Choroid plexus epithelial cell (primary cell): ENCODE results near the gene GCNT2.

Source experiments
- DNase-seq: peaks from one replicate; pipeline ENCODE4 v3.0.0-alpha.2; 2010; ENCODE audit warnings: low read depth
- H3K4me3 ChIP-seq: 2 replicates; pipeline ENCODE4 v1.5.1; 2011; ENCODE audit warnings: low read depth, mild to moderate bottlenecking, control low read depth, low read length, moderate library complexity
- TF ChIP-seq, protein P1 (sequence below): conservative IDR thresholded peaks from 2 replicates; pipeline ENCODE4 v1.5.1; 2011; ENCODE audit warnings: low read depth, mild to moderate bottlenecking, control low read depth, inconsistent platforms, low read length, moderate library complexity

Gene GCNT2

DNA sequence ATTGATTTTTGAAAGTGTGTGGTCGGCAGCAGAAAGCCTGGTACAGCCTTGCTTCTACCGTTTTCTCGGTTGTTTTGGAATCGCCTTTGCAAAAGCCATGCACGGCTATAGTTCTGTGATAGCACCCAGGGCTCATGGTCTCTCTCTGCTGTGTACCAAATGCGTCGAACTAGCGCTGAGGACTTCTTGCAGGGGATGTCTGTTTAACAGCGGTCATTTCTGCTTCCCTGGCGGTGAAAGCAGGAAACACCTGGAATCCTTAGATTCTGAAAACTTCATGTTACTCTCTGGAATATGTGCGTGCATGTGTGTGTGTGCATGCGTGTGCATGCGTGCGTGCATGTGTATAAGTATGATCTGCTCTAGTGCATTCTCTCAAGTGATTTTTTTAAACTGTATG is 26.1 kb upstream of the GCNT2 start:
- DNase-seq, result no peak
- no peak overlapping the region for H3K4me3 ChIP-seq
- TF ChIP-seq, protein P1, sequence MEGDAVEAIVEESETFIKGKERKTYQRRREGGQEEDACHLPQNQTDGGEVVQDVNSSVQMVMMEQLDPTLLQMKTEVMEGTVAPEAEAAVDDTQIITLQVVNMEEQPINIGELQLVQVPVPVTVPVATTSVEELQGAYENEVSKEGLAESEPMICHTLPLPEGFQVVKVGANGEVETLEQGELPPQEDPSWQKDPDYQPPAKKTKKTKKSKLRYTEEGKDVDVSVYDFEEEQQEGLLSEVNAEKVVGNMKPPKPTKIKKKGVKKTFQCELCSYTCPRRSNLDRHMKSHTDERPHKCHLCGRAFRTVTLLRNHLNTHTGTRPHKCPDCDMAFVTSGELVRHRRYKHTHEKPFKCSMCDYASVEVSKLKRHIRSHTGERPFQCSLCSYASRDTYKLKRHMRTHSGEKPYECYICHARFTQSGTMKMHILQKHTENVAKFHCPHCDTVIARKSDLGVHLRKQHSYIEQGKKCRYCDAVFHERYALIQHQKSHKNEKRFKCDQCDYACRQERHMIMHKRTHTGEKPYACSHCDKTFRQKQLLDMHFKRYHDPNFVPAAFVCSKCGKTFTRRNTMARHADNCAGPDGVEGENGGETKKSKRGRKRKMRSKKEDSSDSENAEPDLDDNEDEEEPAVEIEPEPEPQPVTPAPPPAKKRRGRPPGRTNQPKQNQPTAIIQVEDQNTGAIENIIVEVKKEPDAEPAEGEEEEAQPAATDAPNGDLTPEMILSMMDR, result no peak

DNA sequence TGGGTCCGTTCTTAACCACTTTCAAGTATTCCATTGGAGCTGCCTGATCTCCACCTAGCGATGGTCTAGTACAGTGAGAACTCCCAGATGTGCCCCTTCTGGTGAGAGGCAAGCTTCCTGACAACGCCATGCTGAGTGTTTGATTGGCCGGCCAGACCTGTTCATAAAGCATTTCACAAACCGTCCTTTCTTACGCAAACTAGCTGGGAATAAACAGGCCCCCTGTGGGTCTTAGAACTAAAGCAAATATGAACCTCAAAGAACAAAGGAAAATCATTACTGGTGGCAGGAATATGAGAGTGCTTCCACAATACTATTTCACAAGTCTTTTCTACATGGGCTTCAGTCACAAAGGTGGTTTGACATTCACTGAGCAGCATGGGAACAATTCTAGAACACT is 15.6 kb upstream of the GCNT2 start:
- DNase-seq, result peak; percentile 57
- H3K4me3 ChIP-seq, result no peak overlapping the region

DNA sequence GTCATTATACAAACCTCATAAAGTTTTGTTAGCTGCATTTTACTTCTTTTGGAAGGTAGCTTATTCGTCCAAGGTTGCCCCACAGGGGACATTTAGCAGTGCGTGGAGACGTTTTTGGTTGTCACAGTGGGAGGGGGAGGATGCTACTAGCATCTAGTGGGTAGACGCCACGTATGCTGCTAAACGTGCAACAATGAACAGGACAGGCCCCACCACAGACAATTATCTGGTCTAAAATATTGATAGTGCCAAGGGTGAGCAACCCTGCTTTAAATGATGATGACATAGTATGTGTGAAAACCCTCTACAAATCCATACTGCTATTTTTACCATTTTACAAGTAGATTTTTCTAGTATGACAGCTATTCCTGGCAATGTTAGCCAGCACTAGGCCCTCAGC is 13.9 kb upstream of the GCNT2 start:
- TF ChIP-seq, protein P1, result no peak
- H3K4me3 ChIP-seq, result no peak overlapping the region
- DNase-seq, result no peak

More for the DNA sequence above, 15.6 kb upstream of the GCNT2 start:
- TF ChIP-seq, protein P1, result peak; percentile 4

DNA sequence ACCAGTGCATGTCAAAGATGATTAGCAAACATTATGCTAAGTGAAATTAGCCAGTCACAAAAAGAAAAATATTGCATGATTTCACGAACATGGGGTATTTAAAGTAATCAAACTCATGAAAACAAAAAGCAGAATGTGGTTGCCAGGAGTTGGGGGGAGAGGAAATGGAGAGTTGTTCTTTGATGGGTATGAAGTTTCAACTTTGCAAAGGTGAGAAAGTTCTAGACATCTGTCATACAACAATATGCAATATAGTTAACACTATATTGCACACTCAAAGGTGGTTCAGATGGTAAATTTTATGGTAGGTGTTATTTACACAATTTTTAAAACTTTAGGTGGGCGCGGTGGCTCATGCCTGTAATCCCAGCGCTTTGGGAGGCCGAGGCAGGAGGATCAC is 13.4 kb upstream of the GCNT2 start:
- no peak for DNase-seq
- TF ChIP-seq, protein P1, result no peak
- no peak overlapping the region for H3K4me3 ChIP-seq

DNA sequence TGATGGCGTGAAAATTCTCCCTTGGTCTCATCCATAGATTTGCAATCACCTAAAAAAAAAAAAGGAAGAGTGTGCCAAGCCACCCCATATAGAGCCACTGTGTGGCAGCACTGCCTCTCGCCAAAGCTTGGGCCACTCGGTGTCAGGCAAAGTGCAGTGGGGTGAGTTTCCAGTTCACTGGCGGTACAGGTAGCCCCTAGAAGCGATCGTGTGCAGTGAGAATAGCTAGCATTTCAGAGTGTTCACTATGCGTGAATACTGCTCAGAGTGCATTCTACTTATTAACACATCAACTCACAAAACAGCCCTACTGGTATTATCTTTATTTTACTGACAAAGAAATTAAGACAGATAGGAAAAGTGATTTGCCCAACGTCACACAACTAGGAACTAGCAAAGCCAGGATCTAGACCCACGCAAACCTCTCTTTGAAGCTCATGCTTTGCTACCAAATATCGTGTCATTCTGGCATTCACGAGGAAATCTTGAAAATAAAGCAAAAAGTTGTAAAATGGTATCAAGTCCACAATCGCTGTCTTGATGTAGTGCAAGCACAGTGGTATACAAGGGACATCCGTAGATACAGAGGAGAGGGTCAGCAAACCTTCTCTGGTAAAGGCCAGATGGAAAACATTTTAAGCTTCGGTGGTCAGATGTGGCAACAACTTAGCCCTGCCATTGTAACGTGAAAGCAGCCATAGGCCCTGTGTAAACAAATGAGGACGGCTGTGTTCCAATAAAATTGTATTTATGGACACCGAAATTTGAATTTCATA is 10.4 kb upstream of the GCNT2 start:
- TF ChIP-seq, protein P1, result peak; percentile 68
- no peak overlapping the region for H3K4me3 ChIP-seq
- DNase-seq, result peak; percentile 42

DNA sequence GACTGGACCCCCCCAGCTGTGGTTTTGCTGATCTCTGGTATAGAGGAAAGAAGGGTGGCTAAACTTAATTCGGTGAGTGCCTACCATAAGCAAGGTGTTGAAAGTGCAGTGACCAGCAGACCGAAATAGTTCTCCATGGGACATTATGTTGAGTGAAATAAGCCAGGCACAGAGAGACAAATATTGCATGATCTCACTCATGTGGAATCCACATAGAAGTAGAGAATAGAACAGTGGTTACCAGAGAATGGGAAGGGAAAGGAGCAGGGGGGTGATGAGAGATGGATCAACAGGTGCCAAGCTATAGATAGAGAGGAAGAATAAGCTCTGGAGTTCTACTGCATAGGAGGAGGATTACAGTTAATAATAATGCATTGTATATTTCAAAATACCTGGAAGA is 9.7 kb upstream of the GCNT2 start:
- TF ChIP-seq, protein P1, result no peak
- no peak overlapping the region for H3K4me3 ChIP-seq
- DNase-seq, result peak; percentile 23

DNA sequence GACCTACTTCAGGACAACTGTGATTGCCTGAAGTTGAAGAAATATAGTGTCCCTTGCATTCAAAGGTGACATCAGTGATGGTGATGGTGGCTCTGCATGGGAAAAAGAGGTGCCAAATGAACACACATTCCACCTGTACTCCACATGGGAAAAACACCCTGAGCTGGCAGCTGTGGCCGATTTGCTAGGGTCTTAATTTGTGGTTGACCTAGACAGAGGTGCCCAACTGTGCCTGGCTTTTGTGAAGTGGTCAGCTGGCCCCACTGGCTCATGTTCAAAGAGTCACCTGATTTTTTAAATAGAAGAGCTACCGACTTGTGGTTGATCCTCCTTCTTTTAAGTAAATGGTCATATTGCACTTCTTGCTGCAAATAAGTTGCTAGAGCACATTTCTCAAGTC is 7.6 kb upstream of the GCNT2 start:
- TF ChIP-seq, protein P1, result no peak
- no peak for DNase-seq
- H3K4me3 ChIP-seq, result no peak overlapping the region
